GM12874 (cell line): ENCODE data around the gene DNAJB4.

Experiments
- CTCF ChIP-seq: IDR thresholded peaks from 2 replicates; pipeline ENCODE4 v1.5.1; 2011; ENCODE audit warnings: low read depth, mild to moderate bottlenecking, control low read depth, low read length, moderate library complexity; ENCODE audit not compliant: insufficient read depth

The DNAJB4 gene

GRCh38 chr1:78040484-78041089 is 35.8 kb downstream of the DNAJB4 start:
- no peak for TF ChIP-seq CTCF

DNA sequence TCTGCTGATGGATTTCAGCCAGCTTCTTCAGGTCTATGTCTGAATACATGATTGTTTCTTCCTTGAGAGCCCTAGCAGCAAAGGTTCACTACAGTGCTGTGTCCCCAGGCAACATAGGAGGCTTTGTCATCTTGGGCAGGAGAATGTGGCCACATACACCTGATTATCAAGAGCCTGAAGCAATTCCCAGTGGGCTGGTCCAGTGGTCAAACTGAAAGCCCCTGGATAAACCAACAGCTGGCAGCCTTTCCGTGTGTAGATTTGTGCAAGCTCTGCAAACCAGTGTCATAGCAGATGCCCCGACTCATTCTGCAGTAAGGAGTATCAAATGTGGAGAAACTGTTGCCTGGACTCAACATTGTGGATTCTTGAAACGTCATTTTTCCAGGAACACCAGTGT is 38.7 kb downstream of the DNAJB4 start:
- no peak for TF ChIP-seq CTCF

GRCh38 chr1:78044796-78045562 is 40.2 kb downstream of the DNAJB4 start:
- TF ChIP-seq CTCF: no peak

- TF ChIP-seq CTCF: no peak
Measured at GRCh38 chr1:78045563-78045925, 40.8 kb downstream of the DNAJB4 start.

DNA sequence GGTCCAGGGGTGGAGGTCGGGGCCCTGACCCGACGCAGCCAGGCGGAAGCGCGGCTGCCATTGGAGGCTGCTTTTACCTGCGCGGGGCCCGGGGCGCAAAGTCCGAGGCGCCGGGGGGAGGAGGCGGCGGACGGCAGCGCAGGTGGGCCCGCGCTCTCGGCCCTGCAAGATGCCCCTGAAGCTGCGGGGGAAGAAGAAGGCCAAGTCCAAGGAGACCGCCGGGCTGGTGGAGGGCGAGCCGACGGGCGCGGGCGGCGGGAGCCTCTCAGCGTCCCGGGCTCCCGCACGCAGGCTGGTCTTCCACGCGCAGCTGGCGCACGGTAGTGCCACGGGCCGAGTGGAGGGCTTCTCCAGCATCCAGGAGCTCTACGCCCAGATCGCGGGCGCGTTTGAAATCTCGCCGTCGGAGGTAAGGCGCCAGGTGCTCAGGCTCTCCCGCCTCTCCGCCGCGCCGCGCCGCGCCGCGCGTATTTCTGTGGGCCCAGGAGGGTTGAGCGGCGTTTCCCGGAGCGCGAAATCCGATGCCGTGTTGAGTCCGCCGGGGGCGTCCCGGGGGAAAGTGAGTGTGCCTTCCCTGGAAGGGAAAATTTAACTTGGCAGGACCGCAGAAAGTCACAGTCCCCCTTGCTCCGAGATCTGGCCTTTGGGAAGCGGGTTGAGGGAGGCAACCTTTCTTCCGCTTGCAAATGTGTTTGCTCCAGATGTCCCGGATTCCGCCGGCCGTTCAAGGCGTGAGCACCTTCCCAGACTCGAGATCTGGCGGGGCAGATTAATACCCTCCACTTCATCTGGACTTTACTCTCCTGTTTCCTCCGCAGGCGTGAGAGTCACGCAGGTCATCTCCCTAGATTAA is 41.4 kb downstream of the DNAJB4 start, which contains the start of gene GIPC2:
TSS of gene GIPC2 (plus strand) at position 41 of the 853 bp plus-strand sequence. CDS start at position 170, 129 bp downstream.
- no peak for TF ChIP-seq CTCF

DNA sequence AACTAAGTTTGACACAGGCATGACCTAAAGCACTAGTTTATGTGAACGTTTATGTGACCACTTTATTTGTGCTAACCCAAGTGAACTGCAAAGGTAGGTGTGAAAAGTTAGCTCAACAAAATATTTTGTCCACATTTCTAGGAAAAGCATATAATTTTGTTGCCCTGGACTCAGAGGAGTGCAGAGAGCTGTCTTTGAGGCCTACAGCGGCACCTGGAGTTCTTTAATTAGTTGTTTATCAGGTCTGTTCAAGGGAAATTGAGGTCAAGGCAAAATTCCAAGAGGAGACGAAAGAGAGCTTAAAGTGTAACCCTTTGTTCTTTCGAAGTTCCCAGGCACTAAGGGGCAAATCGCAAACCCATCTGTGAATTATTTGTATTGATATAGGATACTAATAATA is 42.4 kb downstream of the DNAJB4 start:
- TF ChIP-seq CTCF: no peak

- no peak for TF ChIP-seq CTCF
Measured at GRCh38 chr1:78047631-78048030, 42.9 kb downstream of the DNAJB4 start.
